GM12801 (cell line): ENCODE results near the gene TSPO.

Experiments
- CTCF ChIP-seq: IDR thresholded peaks from one replicate; pipeline ENCODE4 v1.5.1; 2011; ENCODE audit warnings: control low read depth; ENCODE audit not compliant: insufficient read length; ENCODE audit errors: extremely low read depth

TSPO gene

GRCh38 chr22:43209971-43210370 is 58.6 kb downstream of the TSPO start:
- no peak for TF ChIP-seq CTCF

- no peak for TF ChIP-seq CTCF
These were observed 59.5 kb downstream of the TSPO start for GRCh38 chr22:43210631-43211515.

GRCh38 chr22:43211941-43212433 is 60.6 kb downstream of the TSPO start:
- no peak for TF ChIP-seq CTCF

GRCh38 chr22:43212434-43212952 is 61.1 kb downstream of the TSPO start:
- no peak for TF ChIP-seq CTCF
